PFSK-1 (cell line): ENCODE results near the gene PCSK6.

ENCODE experiments used
- POLR2AphosphoS5 ChIP-seq: IDR thresholded peaks from 2 replicates; pipeline ENCODE4 v1.6.1; 2012; ENCODE audit warnings: low read depth, mild to moderate bottlenecking, control low read depth, low read length, moderate library complexity
- TAF1 ChIP-seq: IDR thresholded peaks from 2 replicates; pipeline ENCODE4 v1.6.1; 2012; ENCODE audit warnings: low read length, control low read depth, borderline replicate concordance; ENCODE audit not compliant: insufficient read depth

GRCh38 chr15:101388046-101388445 is 101.5 kb downstream of the PCSK6 start:
- no peak for TF ChIP-seq TAF1
- no peak for TF ChIP-seq POLR2AphosphoS5
